ENCODE data around the gene TMEM100.

- TF ChIP-seq, protein P1, sequence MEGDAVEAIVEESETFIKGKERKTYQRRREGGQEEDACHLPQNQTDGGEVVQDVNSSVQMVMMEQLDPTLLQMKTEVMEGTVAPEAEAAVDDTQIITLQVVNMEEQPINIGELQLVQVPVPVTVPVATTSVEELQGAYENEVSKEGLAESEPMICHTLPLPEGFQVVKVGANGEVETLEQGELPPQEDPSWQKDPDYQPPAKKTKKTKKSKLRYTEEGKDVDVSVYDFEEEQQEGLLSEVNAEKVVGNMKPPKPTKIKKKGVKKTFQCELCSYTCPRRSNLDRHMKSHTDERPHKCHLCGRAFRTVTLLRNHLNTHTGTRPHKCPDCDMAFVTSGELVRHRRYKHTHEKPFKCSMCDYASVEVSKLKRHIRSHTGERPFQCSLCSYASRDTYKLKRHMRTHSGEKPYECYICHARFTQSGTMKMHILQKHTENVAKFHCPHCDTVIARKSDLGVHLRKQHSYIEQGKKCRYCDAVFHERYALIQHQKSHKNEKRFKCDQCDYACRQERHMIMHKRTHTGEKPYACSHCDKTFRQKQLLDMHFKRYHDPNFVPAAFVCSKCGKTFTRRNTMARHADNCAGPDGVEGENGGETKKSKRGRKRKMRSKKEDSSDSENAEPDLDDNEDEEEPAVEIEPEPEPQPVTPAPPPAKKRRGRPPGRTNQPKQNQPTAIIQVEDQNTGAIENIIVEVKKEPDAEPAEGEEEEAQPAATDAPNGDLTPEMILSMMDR (conservative IDR thresholded peaks at IDR 0.05) = no peak
- no peak for TF ChIP-seq EZH2 (IDR thresholded peaks at IDR 0.05; ENCODE audit: low read depth)
Observed at GRCh38 chr17:55737976-55738501, 15.4 kb upstream of the TMEM100 start.
